Stimulated activated CD8-positive, alpha-beta memory T cell treated with anti-CD3 and anti-CD28 coated beads, Interleukin-12 subunit alpha, Interleukin-12 subunit beta, amount 100 ng/mL, for 4 hours (primary cell): ENCODE measurements around the gene EPRS1.
"Not testable (repeated sequence)": the region's sequence is repeated elsewhere in the genome, so short reads cannot be mapped to it uniquely, and the experiment has no call there.

Source experiments
- DNase-seq: peaks from one replicate; pipeline ENCODE4 v3.0.0-alpha.2; 2020; ENCODE audit warnings: low read depth

Gene EPRS1

GRCh38 chr1:220038640-220039039 is 7.7 kb downstream of the EPRS1 start:
- no peak for DNase-seq

GRCh38 chr1:220037810-220038209 is 8.5 kb downstream of the EPRS1 start:
- not testable (repeated sequence) for DNase-seq

- no peak for DNase-seq
Measured at GRCh38 chr1:220032911-220033310, 13.4 kb downstream of the EPRS1 start.

DNA sequence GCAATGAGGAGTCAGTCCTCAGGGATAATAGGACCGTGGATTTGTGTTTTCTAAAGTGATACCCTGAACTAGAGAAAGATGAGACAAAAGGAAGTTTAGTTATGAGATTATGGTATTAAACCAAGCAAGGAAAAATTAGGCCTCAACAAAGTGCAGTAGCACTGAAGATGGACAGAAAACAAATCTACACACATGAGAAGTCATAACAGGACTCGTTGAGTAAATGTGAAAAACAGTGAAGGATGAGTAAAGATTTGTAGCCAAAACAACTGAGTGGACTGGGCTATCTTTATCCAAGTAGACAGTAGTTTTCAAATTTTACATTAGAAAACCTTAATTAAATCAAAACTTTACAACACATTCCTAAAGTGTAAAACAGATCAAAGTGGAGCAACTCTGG is 15.0 kb downstream of the EPRS1 start:
- DNase-seq: no peak

GRCh38 chr1:220028346-220028895 is 17.9 kb downstream of the EPRS1 start:
- no peak for DNase-seq

- DNase-seq: no peak
Measured at GRCh38 chr1:220019071-220019470, 27.2 kb downstream of the EPRS1 start.

- DNase-seq: no peak
Measured at GRCh38 chr1:220013497-220013896, 32.8 kb downstream of the EPRS1 start.

- DNase-seq: no peak
Measured at GRCh38 chr1:220012259-220012658, 34.0 kb downstream of the EPRS1 start.

GRCh38 chr1:220011620-220012019 is 34.7 kb downstream of the EPRS1 start:
- DNase-seq: no peak

- no peak for DNase-seq
Measured at GRCh38 chr1:220007438-220007837, 38.9 kb downstream of the EPRS1 start.

- DNase-seq: no peak
Measured at GRCh38 chr1:220005489-220005888, 40.8 kb downstream of the EPRS1 start.

GRCh38 chr1:220003610-220004299 is 42.5 kb downstream of the EPRS1 start:
- DNase-seq: no peak

- DNase-seq: no peak
Measured at GRCh38 chr1:220003015-220003414, 43.3 kb downstream of the EPRS1 start.

DNA sequence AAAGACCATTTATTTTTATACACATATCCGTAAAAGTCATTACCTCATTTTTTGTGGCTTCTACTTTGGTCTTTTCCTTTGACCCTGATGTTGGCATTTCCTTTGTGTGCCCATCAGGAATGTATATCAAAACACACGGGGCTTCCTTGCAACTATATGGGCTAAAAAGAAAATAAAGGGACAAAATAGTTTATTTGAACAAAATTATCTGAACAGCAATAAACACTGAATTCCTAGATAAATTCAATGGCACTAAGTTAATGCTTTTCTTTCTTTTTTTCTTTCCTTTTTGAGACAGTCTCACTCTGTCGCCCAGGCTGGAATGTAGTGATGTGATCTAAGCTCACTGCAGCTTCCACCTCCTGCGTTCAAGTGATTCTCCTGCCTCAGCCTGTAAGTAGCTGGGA is 45.2 kb downstream of the EPRS1 start:
- no peak for DNase-seq

DNA sequence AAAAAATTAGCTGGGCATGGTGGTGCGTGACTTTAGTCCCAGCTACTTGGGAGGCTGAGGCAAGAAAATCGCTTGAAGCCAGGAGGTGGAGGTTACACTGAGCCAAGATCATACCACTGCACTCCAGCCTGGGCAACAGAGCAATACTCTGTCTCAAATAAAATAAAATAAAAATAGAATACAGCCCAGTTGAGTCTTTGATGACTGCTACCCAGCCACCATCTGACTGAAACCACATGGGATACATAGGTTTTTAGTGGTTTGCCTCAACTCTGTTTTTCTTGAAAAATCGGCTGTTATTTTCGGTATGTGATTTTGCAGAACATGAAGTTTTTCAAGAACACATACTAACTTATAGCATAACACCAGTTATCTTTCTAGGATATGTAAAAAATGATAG is 46.5 kb downstream of the EPRS1 start:
- no peak for DNase-seq
